Activated CD4-positive, alpha-beta memory T cell treated with anti-CD3 and anti-CD28 coated beads for 36 hours (primary cell): ENCODE measurements around the gene ATP5F1D. TPM values are rescaled to one million over a fixed set of nuclear protein-coding genes. Genes with fewer than 3 reads are reported as not detected.

Experiments used
- CTCF ChIA-PET: fragments of 350-600 bp; sonication (Branson Sonifier 250); formaldehyde crosslinking; loops from one replicate; lab custom pipeline; 2021; ENCODE audit warnings: antibody characterized with exemption, inconsistent platforms; lab: Charles Lee
- POLR2A ChIA-PET: fragments of 350-600 bp; sonication (Branson Sonifier 250); formaldehyde crosslinking; loops from one replicate; lab custom pipeline; 2021; ENCODE audit warnings: antibody characterized with exemption; lab: Charles Lee
- DNase-seq: peaks from one replicate; pipeline ENCODE4 v3.0.0-alpha.2; 2020
- H3K27ac Mint-ChIP-seq: one replicate; pipeline ENCODE4 v1.8.0; 2021; ENCODE audit warnings: mixed read lengths
- H3K27me3 Mint-ChIP-seq: one replicate; pipeline ENCODE4 v1.8.0; 2021; ENCODE audit warnings: mixed read lengths
- H3K36me3 Mint-ChIP-seq: one replicate; pipeline ENCODE4 v1.8.0; 2021; ENCODE audit warnings: mixed read lengths
- H3K4me1 Mint-ChIP-seq: one replicate; pipeline ENCODE4 v1.8.0; 2021; ENCODE audit warnings: low read depth, mixed read lengths
- H3K4me3 Mint-ChIP-seq: one replicate; pipeline ENCODE4 v1.8.0; 2021; ENCODE audit warnings: mild to moderate bottlenecking, mixed read lengths
- H3K9me3 Mint-ChIP-seq: one replicate; pipeline ENCODE4 v1.8.0; 2021; ENCODE audit warnings: mixed read lengths
- intact Hi-C: fragments of 100-400 bp; cut with micrococcal nuclease; formaldehyde crosslinking; loops from one replicate; pipeline ENCODE4 v1.15.1; 2023
- total RNA-seq, 2 experiments: library from RNA; stranded (reverse); gene quantifications; one replicate each; pipeline ENCODE4 v1.2.3, GENCODE V29; 2021

Gene ATP5F1D
- total RNA-seq, 2 experiments from 2014 or later, result 178 to 192 TPM

DNA sequence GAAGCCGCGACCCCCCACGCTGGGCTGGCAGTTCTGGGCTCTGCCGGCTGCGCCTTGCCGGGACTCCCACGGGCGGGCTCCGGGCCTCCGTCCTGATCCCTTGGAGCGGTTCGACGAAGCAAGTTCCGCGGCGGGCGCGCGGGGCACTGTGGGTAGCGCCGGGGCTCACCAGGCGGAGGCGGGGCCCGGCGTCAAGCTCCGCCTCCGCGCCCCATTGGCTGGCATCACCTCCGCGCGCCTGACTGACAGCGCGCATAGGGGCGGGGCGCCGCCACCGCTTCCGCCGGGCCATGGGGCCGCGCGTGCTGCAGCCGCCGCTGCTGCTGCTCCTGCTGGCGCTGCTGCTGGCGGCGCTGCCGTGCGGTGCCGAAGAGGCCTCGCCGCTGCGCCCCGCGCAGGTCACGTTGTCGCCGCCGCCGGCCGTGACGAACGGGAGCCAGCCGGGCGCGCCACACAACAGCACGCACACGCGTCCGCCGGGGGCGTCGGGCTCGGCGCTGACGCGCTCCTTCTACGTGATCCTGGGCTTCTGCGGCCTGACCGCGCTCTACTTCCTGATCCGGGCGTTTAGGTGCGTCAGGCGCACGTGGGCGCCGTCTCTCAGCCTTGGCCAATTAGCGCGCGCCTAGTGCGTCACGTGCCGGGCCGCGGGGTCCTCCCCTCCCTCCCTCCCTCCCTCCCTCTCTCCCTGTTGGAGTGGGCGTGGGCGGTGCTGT, 33.9 kb downstream of the ATP5F1D start, which contains the start of gene FAM174C:
TSS of gene FAM174C (plus strand) at position 271 of the 716 bp plus-strand sequence. CDS start at position 291, 20 bp downstream.
- POLR2A ChIA-PET, result interaction anchor here (0.7 to 1.5 kb wide), 7 partner anchors 9 to 30 kb away, joined by 3 to 6 read pairs (median 4); no protein-coding TSS in a partner anchor
- peak within 1 kb of the TSS; percentile 95 for H3K27ac Mint-ChIP-seq

DNA sequence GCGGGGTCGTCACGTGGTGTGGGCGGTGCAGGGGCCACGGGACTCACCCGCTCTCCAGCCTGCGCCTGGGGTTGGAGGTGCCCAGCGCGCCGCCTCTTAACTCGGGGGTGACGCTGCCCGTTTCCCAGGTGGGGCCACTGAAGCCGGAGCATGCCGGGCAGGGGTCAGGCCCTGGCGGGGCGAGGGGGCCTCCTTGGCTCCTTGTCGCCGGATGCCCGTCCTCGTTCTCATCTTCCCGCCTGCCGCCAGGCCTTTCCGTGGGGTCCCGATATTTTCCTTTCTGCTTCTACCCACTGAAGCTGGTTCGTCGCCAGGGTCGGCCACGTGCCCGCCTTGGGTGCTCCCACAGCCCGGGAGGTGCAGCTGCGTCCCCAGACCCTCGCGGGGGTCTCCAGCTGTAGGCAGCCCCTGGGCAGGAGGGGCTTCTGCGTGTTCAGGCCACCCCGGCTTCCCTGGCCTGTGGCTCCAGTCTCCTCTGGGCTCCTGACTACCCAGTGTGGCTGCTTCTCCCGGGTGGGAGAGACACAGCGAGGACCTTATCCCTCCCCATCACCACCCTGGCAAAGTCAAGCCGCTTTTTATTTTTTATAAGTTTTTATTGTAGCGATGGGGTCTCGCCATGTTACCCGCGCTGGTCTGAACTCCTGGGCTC, 34.6 kb downstream of the ATP5F1D start:
- H3K27me3 Mint-ChIP-seq, result no peaks in the 10 kb centered on the region
- intact Hi-C loops, result loop anchor here (1.0 to 5.0 kb wide), 4 partner anchors 15 to 236 kb away; partner anchors contain the start of genes ADAMTSL5, DAZAP1 and NDUFS7
- no peak for DNase-seq
- H3K4me3 Mint-ChIP-seq, result peak overlapping the region; percentile 86
- POLR2A ChIA-PET, result interaction anchor here (1.3 to 1.5 kb wide), 3 partner anchors 10 to 24 kb away, joined by 3 to 6 read pairs (median 5); no protein-coding TSS in a partner anchor
- H3K27ac Mint-ChIP-seq, result peak overlapping the region; percentile 95
- H3K9me3 Mint-ChIP-seq, result no peaks in the 10 kb centered on the region
- H3K4me1 Mint-ChIP-seq, result peaks cover 50% of the 10 kb centered on the region
- CTCF ChIA-PET, result interaction anchor here (1.3 kb wide), 1 partner anchor 27 kb away, joined by 4 read pairs; no protein-coding TSS in a partner anchor
- H3K36me3 Mint-ChIP-seq, result peaks cover 48% of the 10 kb centered on the region

More for the DNA sequence above, 33.9 kb downstream of the ATP5F1D start, which contains the start of gene FAM174C:
- intact Hi-C loops, result loop anchor here (1.0 to 5.0 kb wide), 4 partner anchors 14 to 237 kb away; partner anchors contain the start of genes ADAMTSL5, DAZAP1 and NDUFS7
- H3K4me3 Mint-ChIP-seq, result peak within 1 kb of the TSS; percentile 86
- peak; percentile 97 for DNase-seq
- CTCF ChIA-PET, result interaction anchor here (0.6 to 4.1 kb wide), 4 partner anchors 9 to 163 kb away, joined by 3 to 38 read pairs (median 6); no protein-coding TSS in a partner anchor
- H3K36me3 Mint-ChIP-seq, result peaks cover 54% of the 10 kb centered on the region
- no peaks in the 10 kb centered on the region for H3K9me3 Mint-ChIP-seq
- no peaks in the 10 kb centered on the region for H3K27me3 Mint-ChIP-seq
- peaks cover 56% of the 10 kb centered on the region for H3K4me1 Mint-ChIP-seq

DNA sequence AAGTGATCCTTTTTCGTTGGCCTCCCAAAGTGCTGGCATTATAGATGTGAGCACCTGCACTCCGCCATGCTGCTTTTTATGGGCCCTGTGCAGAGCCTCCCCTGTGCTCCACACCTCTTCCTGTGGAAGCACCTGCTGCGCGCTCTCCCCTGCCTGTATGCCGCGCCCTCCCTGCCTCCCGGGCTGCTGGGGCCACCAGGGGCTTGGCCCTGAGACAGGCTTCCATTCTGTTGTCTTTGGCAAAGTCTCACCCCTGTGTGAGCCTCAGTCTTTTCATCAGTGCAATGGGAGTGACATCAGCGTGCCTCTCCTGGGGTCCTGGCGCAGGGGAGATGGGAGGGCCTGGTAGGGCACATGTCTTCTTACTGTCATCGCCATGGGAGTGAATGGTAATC, 35.1 kb downstream of the ATP5F1D start:
- H3K27me3 Mint-ChIP-seq, result no peaks in the 10 kb centered on the region
- H3K9me3 Mint-ChIP-seq, result no peaks in the 10 kb centered on the region
- peak; percentile 54 for DNase-seq
- intact Hi-C loops, result loop anchor here (5.0 kb wide), 2 partner anchors 106 to 236 kb away; partner anchors contain the start of genes ADAMTSL5 and NDUFS7
- H3K4me1 Mint-ChIP-seq, result peaks cover 44% of the 10 kb centered on the region
- CTCF ChIA-PET, result no interaction called here
- peak overlapping the region; percentile 86 for H3K4me3 Mint-ChIP-seq
- H3K27ac Mint-ChIP-seq, result peak overlapping the region; percentile 95
- POLR2A ChIA-PET, result interaction anchor here (0.6 kb wide), 1 partner anchor 145 kb away, joined by 3 read pairs; no protein-coding TSS in a partner anchor
- peaks cover 42% of the 10 kb centered on the region for H3K36me3 Mint-ChIP-seq

DNA sequence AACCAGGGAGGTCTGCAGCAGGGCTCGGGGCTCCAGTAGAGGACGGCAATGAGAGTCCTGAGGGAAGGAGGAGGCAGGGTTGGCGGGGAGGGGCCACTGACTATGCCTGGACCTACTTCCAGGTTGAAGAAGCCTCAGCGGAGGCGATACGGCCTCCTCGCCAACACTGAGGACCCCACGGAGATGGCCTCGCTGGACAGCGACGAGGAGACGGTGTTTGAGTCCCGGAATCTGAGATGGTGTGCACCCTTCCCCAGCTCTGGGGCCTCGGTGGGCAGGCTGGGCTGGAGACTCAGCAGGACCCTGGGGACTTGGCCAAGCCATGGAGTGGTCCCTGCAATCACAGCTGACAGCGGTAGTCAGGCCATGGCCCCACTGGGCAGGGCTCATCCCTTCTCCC, 35.5 kb downstream of the ATP5F1D start:
- no peak for DNase-seq
- Mint-ChIP-seq H3K27ac (peak overlapping the region; percentile 95), H3K4me3 (peak overlapping the region; percentile 86), H3K9me3 (no peaks in the 10 kb centered on the region), H3K36me3 (peaks cover 38% of the 10 kb centered on the region), H3K4me1 (peaks cover 40% of the 10 kb centered on the region), H3K27me3 (no peaks in the 10 kb centered on the region)
- ChIA-PET POLR2A (interaction anchor here (0.6 to 0.8 kb wide), 2 partner anchors 8 to 145 kb away, joined by 3 to 4 read pairs; partner anchors contain the start of gene CIRBP), CTCF (interaction anchor here (0.6 to 1.0 kb wide), 2 partner anchors 33 to 81 kb away, joined by 3 to 5 read pairs; no protein-coding TSS in a partner anchor)
- intact Hi-C loops, result loop anchor here (5.0 kb wide), 2 partner anchors 105 to 235 kb away; partner anchors contain the start of genes ADAMTSL5 and NDUFS7

DNA sequence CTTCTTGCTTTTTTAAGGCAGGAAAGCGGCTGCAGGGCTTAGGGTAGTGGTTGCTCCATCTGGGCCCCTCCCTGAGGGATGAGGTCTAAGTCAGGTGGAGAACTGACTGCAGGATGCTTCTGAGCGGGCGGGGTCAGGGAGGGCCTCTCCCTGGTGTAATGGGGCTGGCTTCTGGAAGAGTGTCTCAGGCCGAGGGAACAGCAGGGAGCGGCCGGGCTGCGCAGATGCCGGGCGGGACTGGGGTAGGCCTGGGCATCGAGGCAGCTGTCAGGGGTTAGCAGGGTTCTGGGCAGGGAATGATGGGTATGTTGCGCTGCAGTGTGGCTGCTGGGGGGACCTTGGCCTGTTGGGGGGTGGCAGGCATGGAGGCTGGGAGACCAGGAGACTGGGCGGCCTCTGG, 36.5 kb downstream of the ATP5F1D start:
- Mint-ChIP-seq H3K36me3 (peaks cover 29% of the 10 kb centered on the region), H3K4me1 (peaks cover 31% of the 10 kb centered on the region), H3K27me3 (no peaks in the 10 kb centered on the region), H3K9me3 (no peaks in the 10 kb centered on the region), H3K4me3 (no peak overlapping the region), H3K27ac (no peak overlapping the region)
- ChIA-PET CTCF (interaction anchor here (1.0 kb wide), 1 partner anchor 34 kb away, joined by 5 read pairs; no protein-coding TSS in a partner anchor), POLR2A (interaction anchor here (2.9 kb wide), 1 partner anchor 9 kb away, joined by 10 read pairs; the partner anchor contains the start of gene CIRBP)
- intact Hi-C loops, result loop anchor here (5.0 kb wide), 2 partner anchors 104 to 234 kb away; partner anchors contain the start of genes ADAMTSL5 and NDUFS7
- DNase-seq, result no peak

DNA sequence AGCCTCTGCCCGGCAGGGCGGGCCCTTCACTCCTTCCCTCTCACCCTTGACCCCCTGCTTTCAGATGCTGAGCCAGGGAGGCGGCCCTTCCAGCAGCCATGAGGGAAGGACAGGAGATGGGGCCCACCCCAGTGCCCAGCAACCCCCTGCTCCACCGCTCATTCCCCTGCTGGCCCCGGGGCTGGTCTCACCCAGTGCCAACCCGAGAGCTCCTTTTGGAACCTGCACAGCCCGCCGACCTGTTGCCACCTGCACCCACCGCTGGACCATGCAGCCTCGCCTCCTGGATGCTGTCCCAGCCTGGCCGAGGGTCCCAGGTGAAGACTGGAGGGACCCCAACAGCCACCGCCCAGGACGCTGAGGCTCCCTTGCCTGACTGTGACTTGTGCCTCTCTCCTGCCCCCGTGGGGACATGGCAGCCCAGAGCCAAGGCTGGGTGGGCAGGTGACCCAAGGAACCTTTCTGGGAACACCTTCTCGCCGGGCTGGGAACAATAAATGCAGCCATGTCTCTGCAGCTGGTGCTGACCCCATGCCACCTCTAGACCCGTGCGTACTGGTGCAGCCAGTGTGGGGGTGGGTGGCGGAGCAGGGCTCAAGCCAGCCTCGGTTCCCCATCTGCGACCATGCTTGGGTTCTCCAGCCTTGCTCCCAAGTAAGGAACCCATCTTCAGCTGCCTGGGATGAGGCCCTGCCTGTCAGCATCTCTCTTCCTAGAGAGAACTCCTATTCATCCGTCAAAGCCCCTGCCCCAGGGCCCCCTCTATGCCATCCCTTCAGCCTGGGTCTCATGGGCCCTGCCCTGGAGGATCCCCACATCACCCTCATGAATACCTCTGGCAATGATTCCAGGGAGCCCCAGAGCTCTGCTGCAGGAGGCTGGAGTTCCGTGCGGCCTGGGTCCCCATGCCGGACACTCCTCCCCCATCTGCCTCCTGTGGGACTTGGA, 37.4 kb downstream of the ATP5F1D start:
- no peak overlapping the region for H3K27ac Mint-ChIP-seq
- H3K27me3 Mint-ChIP-seq, result no peaks in the 10 kb centered on the region
- no peak overlapping the region for H3K4me3 Mint-ChIP-seq
- CTCF ChIA-PET, result interaction anchor here (0.5 to 2.2 kb wide), 23 partner anchors 10 to 482 kb away, joined by 3 to 22 read pairs (median 3); partner anchors contain the start of genes ATP5F1D, CIRBP and PTBP1
- intact Hi-C loops, result loop anchor here (5.0 kb wide), 2 partner anchors 103 to 233 kb away; partner anchors contain the start of genes ADAMTSL5 and NDUFS7
- H3K36me3 Mint-ChIP-seq, result peaks cover 22% of the 10 kb centered on the region
- no peak for DNase-seq
- H3K4me1 Mint-ChIP-seq, result peaks cover 23% of the 10 kb centered on the region
- no peaks in the 10 kb centered on the region for H3K9me3 Mint-ChIP-seq
- POLR2A ChIA-PET, result interaction anchor here (2.9 kb wide), 1 partner anchor 10 kb away, joined by 10 read pairs; the partner anchor contains the start of gene CIRBP

DNA sequence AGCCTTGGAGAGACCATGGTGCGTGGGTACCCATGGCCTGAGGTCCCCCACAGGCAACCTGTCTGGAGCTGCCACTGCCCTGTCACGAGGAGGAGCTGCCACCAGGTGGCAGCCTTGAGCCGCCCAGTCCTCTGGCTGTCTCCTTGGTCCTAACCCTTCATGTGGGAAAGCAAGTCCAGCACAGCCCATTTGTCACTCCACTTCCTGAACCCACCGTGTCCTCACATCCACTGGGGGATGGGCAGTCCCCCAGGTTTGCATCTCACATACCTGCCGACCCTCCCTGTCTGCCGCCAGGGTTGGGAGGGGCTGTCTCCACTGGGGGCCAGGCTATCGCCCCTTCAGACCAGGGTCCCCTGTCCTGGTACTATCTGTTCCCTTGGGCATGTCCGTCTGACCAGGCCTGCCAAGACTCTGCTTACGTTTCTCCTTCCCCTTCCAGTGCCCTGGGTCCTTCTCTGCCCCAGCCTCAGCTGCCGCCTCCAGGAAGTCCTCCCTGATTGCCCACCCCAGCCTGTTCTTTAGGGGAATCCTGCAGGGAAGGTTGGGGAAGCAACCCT, 38.3 kb downstream of the ATP5F1D start:
- Mint-ChIP-seq H3K27me3 (peaks cover 7% of the 10 kb centered on the region), H3K36me3 (peaks cover 17% of the 10 kb centered on the region), H3K9me3 (no peaks in the 10 kb centered on the region), H3K27ac (no peak overlapping the region), H3K4me3 (no peak overlapping the region), H3K4me1 (peaks cover 21% of the 10 kb centered on the region)
- CTCF ChIA-PET, result interaction anchor here (0.5 to 2.2 kb wide), 24 partner anchors 11 to 1279 kb away, joined by 3 to 22 read pairs (median 4); partner anchors contain the start of genes ATP5F1D, CIRBP and PTBP1
- POLR2A ChIA-PET, result interaction anchor here (2.9 kb wide), 1 partner anchor 11 kb away, joined by 10 read pairs; the partner anchor contains the start of gene CIRBP
- intact Hi-C loops, result loop anchor here (5.0 kb wide), 2 partner anchors 102 to 232 kb away; partner anchors contain the start of genes ADAMTSL5 and NDUFS7
- DNase-seq, result peak; percentile 88

DNA sequence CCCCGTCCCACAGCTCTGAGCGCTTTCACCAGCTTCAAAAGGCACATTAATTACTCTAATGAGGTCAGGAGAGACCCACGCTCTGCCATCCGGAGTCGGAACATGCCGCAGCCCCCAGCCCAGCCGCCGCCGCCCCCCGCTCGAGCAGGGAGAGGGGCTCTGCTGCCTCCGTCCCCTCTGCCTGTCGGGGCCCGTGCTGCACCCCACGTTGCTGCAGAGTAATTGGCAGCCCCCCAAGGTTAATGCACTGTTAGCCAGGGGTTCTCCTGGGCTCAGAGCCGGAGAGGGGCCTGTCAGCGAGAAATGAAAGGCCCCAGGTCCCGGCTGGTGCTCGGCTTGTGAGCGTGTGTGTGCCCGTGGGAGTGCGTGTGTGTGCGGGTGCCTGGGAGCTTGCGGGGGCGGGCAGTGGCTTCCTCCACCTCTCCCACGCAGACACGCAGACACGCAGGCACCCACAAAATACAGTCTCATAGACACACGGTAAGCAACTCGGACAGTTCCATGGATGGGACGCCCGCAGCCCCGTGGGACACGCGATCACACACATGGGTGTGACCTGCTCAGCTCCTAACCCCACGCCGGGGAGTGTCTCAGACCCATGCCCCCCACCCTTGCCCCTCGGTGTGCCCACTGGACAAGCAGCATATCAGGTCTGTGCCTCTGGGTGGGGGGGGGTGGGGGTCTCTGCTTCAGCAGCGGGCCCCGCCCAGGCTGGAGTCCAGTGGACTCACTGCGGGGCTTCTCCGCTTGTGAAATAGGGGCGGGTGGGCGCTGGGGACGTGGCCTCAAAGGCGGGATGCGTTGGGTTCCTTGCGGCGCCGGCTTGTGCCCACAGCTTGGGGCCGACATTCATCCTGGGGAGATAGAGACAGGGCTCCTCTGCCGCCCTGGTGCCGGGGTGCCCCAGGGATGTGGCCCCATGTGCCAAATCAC, 39.4 kb downstream of the ATP5F1D start:
- H3K9me3 Mint-ChIP-seq, result no peaks in the 10 kb centered on the region
- no peak overlapping the region for H3K27ac Mint-ChIP-seq
- no peak overlapping the region for H3K4me3 Mint-ChIP-seq
- DNase-seq, result no peak
- H3K36me3 Mint-ChIP-seq, result peaks cover 16% of the 10 kb centered on the region
- intact Hi-C loops, result no loop called here
- ChIA-PET CTCF (interaction anchor here (1.4 to 2.2 kb wide), 5 partner anchors 37 to 163 kb away, joined by 3 to 22 read pairs (median 5); no protein-coding TSS in a partner anchor), POLR2A (interaction anchor here (2.9 kb wide), 1 partner anchor 12 kb away, joined by 10 read pairs; the partner anchor contains the start of gene CIRBP)
- peaks cover 25% of the 10 kb centered on the region for H3K4me1 Mint-ChIP-seq
- H3K27me3 Mint-ChIP-seq, result peaks cover 12% of the 10 kb centered on the region

DNA sequence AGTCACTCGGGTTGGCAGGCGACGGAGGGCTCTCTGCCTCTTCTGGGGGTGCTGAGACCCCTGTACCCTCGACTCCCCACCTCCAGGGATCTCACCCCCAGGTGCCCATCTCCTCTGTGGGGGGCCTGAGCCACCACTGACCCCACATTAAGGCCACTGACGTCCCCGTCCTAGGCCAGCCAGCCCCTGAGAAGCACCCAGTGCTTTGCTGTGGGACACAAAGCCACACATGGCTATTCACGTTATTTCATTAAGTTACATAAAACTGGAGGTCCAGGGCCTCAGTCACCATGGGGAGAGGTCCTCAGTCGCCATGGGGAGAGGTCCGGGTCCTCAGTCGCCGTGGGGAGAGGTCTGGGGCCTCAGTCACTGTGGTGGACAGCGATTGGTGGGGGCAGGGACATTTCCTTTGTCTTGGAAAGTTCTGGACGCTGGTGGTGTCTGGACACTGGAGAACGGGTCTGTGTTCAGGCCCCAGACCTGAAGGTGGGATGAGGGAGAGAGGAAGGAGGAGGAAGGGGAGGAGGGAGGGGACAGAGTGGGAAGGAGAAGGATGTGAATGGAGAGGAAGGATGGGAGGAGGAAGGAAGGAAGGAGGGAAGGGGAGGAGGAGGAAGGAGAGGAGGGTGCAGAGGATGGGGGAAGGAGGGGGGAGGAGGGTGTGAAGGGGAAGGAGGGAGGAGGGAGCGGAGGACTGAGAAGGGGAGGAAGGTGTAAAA, 40.2 kb downstream of the ATP5F1D start:
- Mint-ChIP-seq H3K4me1 (peaks cover 26% of the 10 kb centered on the region), H3K27ac (no peak overlapping the region), H3K4me3 (no peak overlapping the region), H3K27me3 (peaks cover 16% of the 10 kb centered on the region), H3K9me3 (no peaks in the 10 kb centered on the region), H3K36me3 (peaks cover 13% of the 10 kb centered on the region)
- CTCF ChIA-PET, result no interaction called here
- DNase-seq, result no peak
- POLR2A ChIA-PET, result no interaction called here
- intact Hi-C loops, result no loop called here
